Measurements from ENCODE around the gene DIPK1B.

DNA sequence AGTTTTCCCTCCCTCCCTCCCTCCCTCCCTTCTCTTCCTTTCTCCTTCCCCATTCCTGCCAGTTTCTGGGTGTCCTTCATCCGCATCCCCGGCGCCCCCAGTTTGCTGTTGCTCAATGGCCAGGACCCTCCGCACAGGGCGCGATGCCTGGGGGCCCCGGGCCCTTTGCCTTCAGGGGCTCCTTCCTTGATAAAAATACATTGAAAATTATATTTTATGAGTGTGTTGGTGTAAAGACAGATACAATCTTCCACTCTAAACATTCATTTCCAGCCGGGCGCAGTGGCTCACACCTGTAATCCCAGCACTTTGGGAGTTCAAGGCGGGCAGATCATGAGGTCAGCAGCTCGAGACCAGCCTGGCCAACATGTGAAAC is 17.5 kb upstream of the DIPK1B start:
- TF ChIP-seq CTCF (IDR thresholded peaks at IDR 0.05): no peak
- TF ChIP-seq POLR2A (IDR thresholded peaks at IDR 0.05): no peak

Data from thyroid gland (tissue), 4 donors.